Aorta (tissue), 5 donors: ENCODE measurements around the gene ISCA2. TPM values are rescaled to one million over a fixed set of nuclear protein-coding genes. Genes with fewer than 3 reads are reported as not detected.
"Not testable (repeated sequence)": the region's sequence is repeated elsewhere in the genome, so short reads cannot be mapped to it uniquely, and the experiment has no call there.

ENCODE experiments used
- ATAC-seq: fragments of 200-7000 bp; cut with Tn5 transposase; one replicate; pipeline ENCODE4 v1.9.1; 2022; ENCODE audit warnings: moderate library complexity; ENCODE audit not compliant: low FRiP score
- DNase-seq, 2 donors: peaks; one replicate each; pipeline ENCODE4 v3.0.0-alpha.2; 2020
- H3K27ac ChIP-seq, 2 donors: one replicate each; pipeline ENCODE4 v1.5.1; 2013; ENCODE audit warnings: low read length in 2 of 2, mild to moderate bottlenecking in 2 of 2, moderate library complexity in 2 of 2, control low read depth in 1 of 2, inconsistent platforms in 1 of 2, low read depth in 1 of 2
- H3K27me3 ChIP-seq, 2 donors: one replicate each; pipeline ENCODE4 v1.6.1; 2013; ENCODE audit warnings: control low read depth in 1 of 2, low read length in 1 of 2, mild to moderate bottlenecking in 1 of 2, moderate library complexity in 1 of 2; ENCODE audit not compliant: insufficient read depth in 2 of 2, control insufficient read depth in 1 of 2
- H3K36me3 ChIP-seq, 2 donors: one replicate each; pipeline ENCODE4 v1.6.1; 2013; ENCODE audit warnings: control low read depth in 1 of 2, low read length in 1 of 2, mild to moderate bottlenecking in 1 of 2; ENCODE audit not compliant: insufficient read depth in 2 of 2, control insufficient read depth in 1 of 2
- H3K4me1 ChIP-seq, 2 donors: one replicate each; pipeline ENCODE4 v1.6.1; 2013; ENCODE audit warnings: low read length in 2 of 2, control low read depth in 1 of 2, mild to moderate bottlenecking in 1 of 2, moderate library complexity in 1 of 2; ENCODE audit not compliant: insufficient read depth in 2 of 2, control insufficient read depth in 1 of 2
- H3K4me3 ChIP-seq, 2 donors: one replicate each; pipeline ENCODE4 v1.5.1; 2013; ENCODE audit warnings: low read length in 2 of 2, control low read depth in 1 of 2, mild to moderate bottlenecking in 1 of 2
- H3K9me3 ChIP-seq: one replicate; pipeline ENCODE4 v1.6.1; 2013; ENCODE audit warnings: mild to moderate bottlenecking, low read length; ENCODE audit not compliant: control insufficient read depth
- WGBS, 2 donors: extraction: QIAGEN DNeasy Blood & Tissue Kit; methylation state at CpG; one replicate each; pipeline ENCODE4 v1.1.7; 2013; 5-methylcytosine and 5-hydroxymethylcytosine counted together
- intact Hi-C, 2 donors: fragments of 100-400 bp; cut with DNase I; formaldehyde crosslinking; loops; one replicate each; pipeline versions ENCODE4 v1.14.2 to v1.15.0; 2022
- long read RNA-seq, 2 donors: library from polyadenylated mRNA; unstranded; transcript quantifications; one replicate each; pipeline ENCODE4 v2.0.0, GENCODE V29; 2020 to 2021
- polyA plus RNA-seq, 2 donors: library from polyadenylated mRNA; stranded (reverse); fragments of 200-250 nt; gene quantifications; one replicate each; pipeline ENCODE4 v1.2.3, GENCODE V29; 2013
- total RNA-seq, 2 donors: library from RNA; stranded (reverse); fragmentation: NEBNext Ultra II Directional; extraction: Animal tissue kit (Norgen Biotek cat#: 25700); gene quantifications; one replicate each; pipeline ENCODE4 v1.2.1, GENCODE V29; 2021
- donor health status: healthy with polysubstance abuse.
- donor health status: Bipolar disorder and iron deficiency.
- donor health status: DM: no; HTN: no; CAD: no.
- donor health status: DM: no; HTN: no; CAD: no.
- donor health status: DM: yes; HTN: yes; CAD: no.

Gene ISCA2, protein sequence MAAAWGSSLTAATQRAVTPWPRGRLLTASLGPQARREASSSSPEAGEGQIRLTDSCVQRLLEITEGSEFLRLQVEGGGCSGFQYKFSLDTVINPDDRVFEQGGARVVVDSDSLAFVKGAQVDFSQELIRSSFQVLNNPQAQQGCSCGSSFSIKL
- total RNA-seq, result 10 to 100 TPM; 12.9 to 15.9 TPM
- polyA plus RNA-seq, result 10 to 100 TPM; 14.5 TPM
- long read RNA-seq, donor 1, transcript ISCA2-204 (4 exons, 2,626 nt), result major isoform, 11 of 18 reads
- long read RNA-seq, donor 1, partial matches to known transcripts, result 2 of 18 reads
- long read RNA-seq, donor 1, other reads (novel, unspliced or antisense), result 4 of 18 reads
- long read RNA-seq, donor 2, transcript ISCA2-204 (4 exons, 2,626 nt), result major isoform, 10 of 12 reads
- long read RNA-seq, donor 2, partial matches to known transcripts, result 1 of 12 reads
- long read RNA-seq, donor 2, other reads (novel, unspliced or antisense), result 1 of 12 reads

DNA sequence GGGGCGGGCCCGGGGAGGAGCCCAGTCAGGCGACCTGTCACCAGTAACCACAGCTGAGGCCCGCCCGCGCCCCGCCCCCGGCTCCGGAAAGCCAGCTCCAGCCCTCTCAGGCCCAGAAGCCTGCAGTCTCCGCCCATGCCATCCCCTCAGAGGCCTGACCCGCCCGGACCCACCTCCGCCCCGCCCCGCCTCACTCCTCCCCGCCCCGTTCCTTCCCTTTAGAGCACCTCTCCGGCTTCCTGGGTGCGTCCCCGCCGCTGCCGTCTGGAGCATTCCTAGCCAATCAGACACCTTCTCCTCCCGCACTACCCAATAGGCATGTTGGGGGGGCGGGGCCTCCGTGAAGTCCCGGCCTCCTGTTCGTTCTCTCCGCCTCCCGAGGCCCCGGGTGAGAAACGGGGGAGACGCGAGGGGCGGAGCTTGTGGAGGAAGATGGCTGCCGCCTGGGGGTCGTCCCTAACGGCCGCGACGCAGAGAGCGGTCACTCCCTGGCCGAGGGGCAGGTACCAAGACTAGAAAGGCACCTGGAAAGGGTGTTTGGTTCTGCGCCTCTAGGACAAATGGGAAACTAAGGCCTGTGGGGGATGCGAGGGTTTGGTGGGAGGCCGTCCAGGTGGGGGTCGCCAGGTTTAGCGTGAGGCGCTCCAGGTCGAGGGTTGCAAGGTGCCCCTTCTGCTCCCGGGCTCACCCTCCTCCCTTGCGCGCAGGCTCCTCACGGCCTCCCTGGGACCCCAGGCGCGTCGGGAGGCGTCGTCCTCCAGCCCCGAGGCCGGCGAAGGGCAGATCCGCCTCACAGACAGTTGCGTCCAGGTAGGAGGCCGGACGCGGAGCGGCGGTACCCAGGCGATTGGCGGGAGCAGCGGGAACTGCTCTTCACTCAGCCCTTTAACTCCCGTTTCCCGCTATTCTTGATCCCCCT, at the start of gene ISCA2:
ISCA2 (plus strand) TSS at position 423 of the 919 bp plus-strand sequence; CDS start at position 433, 10 bp downstream.
- Histone ChIP-seq H3K4me3 (peak within 1 kb of the TSS; percentile 62 to 88), H3K36me3 (no peaks in the 10 kb centered on the region), H3K4me1 (peaks cover 4 to 5% of the 10 kb centered on the region in 2 donors), H3K27ac (peak within 1 kb of the TSS in 1 of 2 donors; percentile 69), H3K27me3 (no peaks in the 10 kb centered on the region), H3K9me3 (no peaks in the 10 kb centered on the region)
- intact Hi-C loops, result loop anchor here in 1 of 2 donors (10.0 kb wide), 1 partner anchor 301 kb away; no protein-coding TSS in a partner anchor
- DNase-seq, result peak; percentile 100
- WGBS, 2 donors, result 0 to 1% methylated on average over 60 to 73 of the region's 73 CpGs
- ATAC-seq, result peak; percentile 98

DNA sequence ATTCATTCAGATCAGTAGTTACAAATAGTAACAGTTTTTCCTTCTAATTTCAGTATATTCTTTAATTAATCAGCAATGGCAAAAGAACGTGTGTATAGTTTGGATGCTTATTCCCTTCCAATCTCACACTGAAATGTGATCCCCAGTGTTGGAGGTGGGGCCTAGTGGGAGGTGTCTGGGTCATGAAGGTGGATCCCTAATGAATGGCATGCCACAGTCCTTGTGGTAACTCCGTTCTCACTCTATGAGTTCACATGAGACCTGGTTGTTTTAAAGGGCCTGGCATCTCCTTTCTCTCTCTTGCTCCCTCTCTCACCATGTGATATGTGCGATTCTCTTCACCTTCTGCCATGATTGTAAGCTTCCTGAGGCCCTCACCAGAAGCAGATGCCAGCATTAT, 48.7 kb upstream of the ISCA2 start:
- 25 to 46% methylated on average over 3 of the region's 3 CpGs for WGBS, 2 donors
- no peak overlapping the region for H3K4me3 ChIP-seq
- H3K36me3 ChIP-seq, result no peaks in the 10 kb centered on the region
- H3K9me3 ChIP-seq, result no peaks in the 10 kb centered on the region
- no peaks in the 10 kb centered on the region for H3K27me3 ChIP-seq
- DNase-seq, result no peak
- H3K4me1 ChIP-seq, result no peaks in the 10 kb centered on the region
- ATAC-seq, result no peak
- intact Hi-C loops, result no loop called here
- H3K27ac ChIP-seq, result no peak overlapping the region

DNA sequence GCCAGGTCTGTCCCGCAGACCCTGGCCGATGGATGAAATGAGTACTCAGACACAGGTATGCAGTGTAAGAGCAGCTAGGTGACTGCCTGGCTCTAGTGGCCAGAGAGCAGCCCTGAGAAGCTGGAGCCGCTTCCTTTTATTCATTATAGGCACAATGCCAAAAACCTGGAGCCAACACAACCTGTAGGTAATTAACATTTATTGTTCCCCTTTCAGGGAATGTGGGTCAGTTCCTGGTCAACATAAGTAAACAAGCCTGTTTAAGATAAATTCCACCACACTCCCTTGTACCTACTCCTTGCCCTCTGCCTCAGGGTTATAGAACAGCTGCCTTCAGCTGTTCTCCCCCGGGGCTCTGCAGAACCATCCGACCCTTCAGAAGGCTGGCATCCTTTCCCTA, 39.2 kb upstream of the ISCA2 start:
- H3K9me3 ChIP-seq, H3K4me1 ChIP-seq, H3K4me3 ChIP-seq, ATAC-seq, intact Hi-C loops, H3K36me3 ChIP-seq, H3K27me3 ChIP-seq, DNase-seq, H3K27ac ChIP-seq: not testable (repeated sequence)
- 81 to 85% methylated on average over 5 of the region's 5 CpGs for WGBS, 2 donors

DNA sequence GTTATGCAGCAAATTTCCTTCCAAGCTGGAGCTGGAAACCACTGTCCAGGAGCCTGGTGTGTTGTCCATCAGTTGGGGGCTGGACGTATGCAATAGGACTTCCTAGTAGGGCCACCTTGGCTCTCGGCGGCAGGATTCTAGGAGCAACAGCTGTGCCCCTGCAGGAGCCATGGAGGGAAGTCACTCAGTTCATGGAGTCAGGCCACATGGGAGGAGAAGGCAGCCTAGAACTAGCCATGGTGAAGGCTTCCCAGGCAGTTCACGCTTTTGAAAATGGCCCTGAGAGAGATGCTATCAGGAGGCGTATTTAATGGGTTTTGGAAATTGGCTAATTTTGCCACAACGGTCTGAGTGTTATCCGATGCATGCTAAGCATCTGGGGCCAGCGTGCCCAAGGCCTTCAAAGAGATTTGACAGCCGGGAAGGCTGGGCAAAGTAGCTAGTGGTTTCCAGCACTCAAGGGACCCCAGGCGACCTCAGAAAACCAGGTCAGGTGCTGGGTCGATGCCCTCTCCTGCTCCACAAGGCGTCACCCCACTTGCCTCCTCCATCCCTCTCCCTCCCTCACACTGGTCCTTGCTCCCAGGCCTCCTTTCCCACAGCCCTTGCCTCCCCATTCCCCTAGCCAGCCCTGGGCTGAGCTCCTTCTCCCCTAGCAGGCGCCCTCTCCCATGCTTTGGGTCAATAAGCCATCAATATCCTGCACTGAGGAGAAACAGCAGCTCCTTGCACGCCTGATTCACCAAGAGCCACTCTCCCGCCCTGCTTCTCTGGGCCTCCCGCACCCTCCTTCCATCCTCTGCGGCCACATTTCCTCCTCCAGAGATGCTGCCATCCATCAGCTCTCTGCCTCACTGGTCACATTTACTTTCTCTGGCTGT, 36.6 kb upstream of the ISCA2 start:
- no peak for DNase-seq
- no peaks in the 10 kb centered on the region for H3K27me3 ChIP-seq
- no peak overlapping the region for H3K4me3 ChIP-seq
- no peaks in the 10 kb centered on the region for H3K9me3 ChIP-seq
- 66 to 73% methylated on average over 17 of the region's 17 CpGs for WGBS, 2 donors
- H3K36me3 ChIP-seq, result no peaks in the 10 kb centered on the region
- H3K4me1 ChIP-seq, result no peaks in the 10 kb centered on the region
- no peak for ATAC-seq
- no peak overlapping the region for H3K27ac ChIP-seq
- intact Hi-C loops, result no loop called here

DNA sequence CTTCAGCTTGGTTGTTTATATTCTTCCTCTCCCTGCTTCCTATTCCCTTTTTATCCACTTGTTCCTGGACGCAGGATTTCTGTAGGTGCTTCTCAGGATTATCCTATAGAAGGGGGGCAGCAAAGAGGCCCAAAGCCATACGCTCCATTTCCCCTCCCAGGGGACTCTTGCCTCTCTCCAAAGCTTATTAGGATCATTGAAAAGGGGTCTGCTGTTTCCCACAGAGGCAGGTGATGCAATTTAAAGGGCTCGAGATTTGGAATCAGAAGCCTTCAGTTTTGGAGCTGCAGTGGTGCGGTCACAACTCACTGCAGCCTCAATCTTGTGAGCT, 36.0 kb upstream of the ISCA2 start:
- no peaks in the 10 kb centered on the region for H3K9me3 ChIP-seq
- 62 to 72% methylated on average over 4 of the region's 4 CpGs for WGBS, 2 donors

DNA sequence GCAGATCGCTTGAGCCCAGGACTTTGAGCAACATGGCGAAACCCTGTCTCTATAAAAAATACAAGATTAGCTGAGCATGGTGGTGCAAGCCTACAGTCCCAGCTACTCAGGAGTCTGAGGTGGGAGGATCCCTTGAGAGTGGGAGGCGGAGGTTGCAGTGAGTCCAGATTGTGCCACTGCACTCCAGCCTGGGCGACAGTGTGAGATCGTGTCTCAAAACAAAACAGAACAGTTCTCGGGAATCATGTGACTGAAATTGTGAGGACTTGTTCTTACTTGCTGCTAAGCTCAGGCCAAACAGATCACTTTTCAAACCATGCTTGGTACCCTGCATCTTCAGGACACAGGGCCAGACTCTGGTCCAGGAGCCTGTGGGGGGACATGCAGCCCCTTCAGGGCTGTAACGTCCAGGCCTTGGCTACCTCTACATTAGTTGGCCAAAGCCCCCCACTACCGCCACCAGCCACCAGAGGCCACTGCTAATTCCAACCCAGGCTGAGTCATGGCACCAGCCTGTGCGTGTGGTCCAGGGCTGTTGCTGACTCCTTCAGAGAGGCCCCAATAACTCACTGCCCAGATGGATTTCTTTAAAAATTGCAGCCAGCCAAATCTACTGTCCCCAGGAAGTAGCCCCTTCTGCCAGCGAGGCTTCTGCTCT, 34.1 kb upstream of the ISCA2 start:
- intact Hi-C loops, result no loop called here
- 57 to 61% methylated on average over 10 of the region's 10 CpGs for WGBS, 2 donors
- Histone ChIP-seq H3K27me3 (no peaks in the 10 kb centered on the region), H3K4me1 (no peaks in the 10 kb centered on the region), H3K27ac (no peak overlapping the region), H3K4me3 (no peak overlapping the region), H3K36me3 (no peaks in the 10 kb centered on the region), H3K9me3 (no peaks in the 10 kb centered on the region)
- peak in 1 of 2 donors; percentile 57 for DNase-seq
- ATAC-seq, result peak; percentile 59

More for the DNA sequence above, 36.0 kb upstream of the ISCA2 start:
- intact Hi-C loops, result no loop called here
- H3K4me1 ChIP-seq, result no peaks in the 10 kb centered on the region
- ATAC-seq, result no peak
- no peak overlapping the region for H3K4me3 ChIP-seq
- no peak for DNase-seq
- no peaks in the 10 kb centered on the region for H3K27me3 ChIP-seq
- no peak overlapping the region for H3K27ac ChIP-seq
- H3K36me3 ChIP-seq, result no peaks in the 10 kb centered on the region

DNA sequence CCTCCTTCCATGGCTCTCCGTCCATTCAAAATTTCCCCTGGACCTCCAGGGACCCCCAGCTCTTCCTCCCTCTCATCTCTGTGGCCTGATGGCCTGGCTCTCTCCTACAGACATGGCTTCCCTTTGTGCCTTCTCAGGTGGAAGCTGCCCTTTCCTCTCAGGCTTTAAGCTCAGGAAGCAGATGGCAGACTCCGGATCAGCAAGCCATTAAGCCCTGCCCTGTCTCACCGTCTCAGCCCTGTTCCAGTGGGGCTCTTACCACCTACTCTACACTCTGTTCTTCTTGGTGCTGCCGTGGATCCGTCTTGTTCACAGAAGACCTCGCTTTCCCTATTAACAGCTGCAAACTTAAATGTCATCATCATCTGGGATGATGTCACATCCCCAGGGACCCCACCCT, 33.6 kb upstream of the ISCA2 start:
- ATAC-seq (no peak), DNase-seq (no peak)
- intact Hi-C loops, result no loop called here
- Histone ChIP-seq H3K36me3 (no peaks in the 10 kb centered on the region), H3K27me3 (no peaks in the 10 kb centered on the region), H3K4me1 (no peaks in the 10 kb centered on the region), H3K4me3 (no peak overlapping the region), H3K9me3 (no peaks in the 10 kb centered on the region), H3K27ac (no peak overlapping the region)
- 82 to 89% methylated on average over 6 of the region's 6 CpGs for WGBS, 2 donors

DNA sequence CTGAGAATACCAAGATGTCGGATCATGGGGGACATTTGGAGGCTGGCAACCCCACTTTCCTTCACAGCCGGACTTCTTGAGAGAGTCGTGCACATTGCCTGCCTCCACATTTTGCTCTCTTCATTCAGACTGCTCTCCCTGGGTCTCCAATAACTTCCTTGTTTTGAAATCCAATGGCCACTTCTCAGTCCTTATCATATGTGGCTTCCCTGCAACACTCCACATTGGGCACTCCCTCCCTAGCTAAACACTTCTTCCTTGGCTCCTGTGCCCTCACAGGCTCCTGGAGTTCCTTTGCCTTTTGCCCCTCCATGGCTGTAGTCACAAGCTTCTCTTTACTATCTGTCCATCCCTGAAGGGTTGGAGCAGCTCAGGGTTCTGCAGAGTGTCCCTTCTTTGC, 30.6 kb upstream of the ISCA2 start:
- ATAC-seq (no peak), DNase-seq (no peak)
- WGBS, 2 donors, result 91 to 94% methylated on average over 3 of the region's 3 CpGs
- H3K4me3 ChIP-seq, result no peak overlapping the region
- no peaks in the 10 kb centered on the region for H3K36me3 ChIP-seq
- H3K27me3 ChIP-seq, result no peaks in the 10 kb centered on the region
- no peaks in the 10 kb centered on the region for H3K4me1 ChIP-seq
- intact Hi-C loops, result no loop called here
- H3K9me3 ChIP-seq, result no peaks in the 10 kb centered on the region
- no peak overlapping the region for H3K27ac ChIP-seq
